Caco-2 (cell line): ENCODE measurements around the gene STAG2. TPM values are rescaled to one million over a fixed set of nuclear protein-coding genes. Genes with fewer than 3 reads are reported as not detected.

Source experiments
- total RNA-seq: library from RNA; stranded (reverse); gene quantifications from 2 replicates; pipeline ENCODE4 v1.2.3, GENCODE V29; 2022

Gene STAG2
- total RNA-seq, 1 experiment from 2014 or later: 65.1 TPM

Other genes with a start within 250 kb of the STAG2 start
- 79.9 and 85.4 TPM in 2 replicates for gene THOC2, start 228.7 kb upstream of the STAG2 start, total RNA-seq
- 21.3 and 25.9 TPM in 2 replicates for gene XIAP, start 101.7 kb upstream of the STAG2 start, total RNA-seq